ENCODE data around the gene C22orf15. TPM values are rescaled to one million over a fixed set of nuclear protein-coding genes. Genes with fewer than 3 reads are reported as not detected.

C22orf15 gene
- total RNA-seq, 2 donors from 2014 or later: not detected

- TF ChIP-seq, protein P1, sequence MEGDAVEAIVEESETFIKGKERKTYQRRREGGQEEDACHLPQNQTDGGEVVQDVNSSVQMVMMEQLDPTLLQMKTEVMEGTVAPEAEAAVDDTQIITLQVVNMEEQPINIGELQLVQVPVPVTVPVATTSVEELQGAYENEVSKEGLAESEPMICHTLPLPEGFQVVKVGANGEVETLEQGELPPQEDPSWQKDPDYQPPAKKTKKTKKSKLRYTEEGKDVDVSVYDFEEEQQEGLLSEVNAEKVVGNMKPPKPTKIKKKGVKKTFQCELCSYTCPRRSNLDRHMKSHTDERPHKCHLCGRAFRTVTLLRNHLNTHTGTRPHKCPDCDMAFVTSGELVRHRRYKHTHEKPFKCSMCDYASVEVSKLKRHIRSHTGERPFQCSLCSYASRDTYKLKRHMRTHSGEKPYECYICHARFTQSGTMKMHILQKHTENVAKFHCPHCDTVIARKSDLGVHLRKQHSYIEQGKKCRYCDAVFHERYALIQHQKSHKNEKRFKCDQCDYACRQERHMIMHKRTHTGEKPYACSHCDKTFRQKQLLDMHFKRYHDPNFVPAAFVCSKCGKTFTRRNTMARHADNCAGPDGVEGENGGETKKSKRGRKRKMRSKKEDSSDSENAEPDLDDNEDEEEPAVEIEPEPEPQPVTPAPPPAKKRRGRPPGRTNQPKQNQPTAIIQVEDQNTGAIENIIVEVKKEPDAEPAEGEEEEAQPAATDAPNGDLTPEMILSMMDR (IDR thresholded peaks at IDR 0.05): no peak
- no peaks in the 10 kb centered on the region for H3K36me3 ChIP-seq
- no peaks in the 10 kb centered on the region for H3K9me3 ChIP-seq
- peak within 1 kb of the TSS; percentile 97 to 99 for H3K27ac ChIP-seq
- ATAC-seq (ENCODE audit: insufficient number of reproducible peaks, low FRiP score, low read depth): peak; percentile 98
- peak within 1 kb of the TSS; percentile 94 for H3K4me3 ChIP-seq
- peaks cover 16 to 33% of the 10 kb centered on the region in 2 donors for H3K4me1 ChIP-seq (ENCODE audit: control insufficient read depth in 1 of 2, low read depth in 2 of 2)
- peak; percentile 88 for DNase-seq (ENCODE audit: low spot score)
- H3K27me3 ChIP-seq (replicated peaks; ENCODE audit: insufficient read depth): no peaks in the 10 kb centered on the region
Measured at GRCh38 chr22:23786752-23787599, 24.2 kb downstream of the C22orf15 start, which contains the start of gene SMARCB1. Gene SMARCB1, plus strand, starts transcription at chr22:23786966. Its CDS starts 204 bp downstream, at chr22:23787170.

DNA sequence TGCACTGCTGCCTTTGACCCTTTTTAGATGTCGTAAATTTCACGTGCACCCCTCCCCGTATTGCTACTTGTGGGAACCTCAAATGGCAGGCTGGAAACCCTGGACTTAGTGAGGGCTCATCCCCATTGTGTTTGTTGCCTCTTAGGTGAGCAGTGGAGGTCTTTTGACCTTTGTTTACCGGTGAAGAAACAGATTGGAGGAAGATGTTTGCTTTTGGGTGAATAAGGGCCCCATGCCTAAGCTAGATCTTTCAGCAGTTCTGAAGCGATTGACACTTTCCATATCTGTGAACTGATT, 24.8 kb downstream of the C22orf15 start:
- H3K4me1 ChIP-seq (ENCODE audit: control insufficient read depth in 1 of 2, low read depth in 2 of 2): peaks cover 16 to 33% of the 10 kb centered on the region in 2 donors
- ATAC-seq (ENCODE audit: insufficient number of reproducible peaks, low FRiP score, low read depth): no peak

GRCh38 chr22:23787910-23788309, 25.1 kb downstream of the C22orf15 start:
- TF ChIP-seq, protein P1 (IDR thresholded peaks at IDR 0.05): no peak
- Histone ChIP-seq H3K27ac (peak overlapping the region in 1 of 2 donors; percentile 97), H3K27me3 (replicated peaks; ENCODE audit: insufficient read depth) (no peaks in the 10 kb centered on the region), H3K36me3 (peaks cover 6% of the 10 kb centered on the region), H3K4me1 (ENCODE audit: control insufficient read depth in 1 of 2, low read depth in 2 of 2) (peaks cover 16 to 33% of the 10 kb centered on the region in 2 donors), H3K4me3 (peak overlapping the region; percentile 94), H3K9me3 (no peaks in the 10 kb centered on the region)
- DNase-seq (ENCODE audit: low spot score) (no peak), ATAC-seq (ENCODE audit: insufficient number of reproducible peaks, low FRiP score, low read depth) (no peak)

More for the DNA sequence above, 24.8 kb downstream of the C22orf15 start:
- Histone ChIP-seq H3K36me3 (peaks cover 5% of the 10 kb centered on the region), H3K27me3 (replicated peaks; ENCODE audit: insufficient read depth) (no peaks in the 10 kb centered on the region), H3K4me3 (peak overlapping the region; percentile 94), H3K9me3 (no peaks in the 10 kb centered on the region), H3K27ac (peak overlapping the region in 1 of 2 donors; percentile 97)
- TF ChIP-seq, protein P1 (IDR thresholded peaks at IDR 0.05): no peak
- no peak for DNase-seq (ENCODE audit: low spot score)

DNA sequence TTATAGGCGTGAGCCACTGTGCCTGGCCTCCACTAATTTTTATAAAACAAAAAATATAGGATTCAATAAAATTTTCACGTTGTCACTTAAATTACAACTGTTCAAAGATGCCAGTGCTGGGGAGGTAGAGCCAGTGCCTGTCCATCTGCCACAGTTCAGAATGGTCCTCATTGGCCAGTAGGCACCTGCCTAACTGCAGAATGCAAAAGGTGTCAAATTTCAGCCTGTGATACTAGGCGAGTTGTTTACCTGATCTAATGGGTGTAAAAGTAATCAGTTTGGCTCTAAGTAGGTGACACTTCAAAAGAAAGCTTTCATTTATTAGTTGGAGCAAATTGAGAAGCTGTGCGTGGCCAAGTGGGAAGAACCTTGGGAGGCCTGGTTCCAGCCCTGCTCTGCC, 26.3 kb downstream of the C22orf15 start:
- Histone ChIP-seq H3K27ac (no peak overlapping the region), H3K4me1 (ENCODE audit: control insufficient read depth in 1 of 2, low read depth in 2 of 2) (peaks cover 16 to 33% of the 10 kb centered on the region in 2 donors), H3K36me3 (peaks cover 18% of the 10 kb centered on the region), H3K27me3 (replicated peaks; ENCODE audit: insufficient read depth) (no peaks in the 10 kb centered on the region), H3K4me3 (no peak overlapping the region), H3K9me3 (no peaks in the 10 kb centered on the region)
- DNase-seq (ENCODE audit: low spot score) (no peak), ATAC-seq (ENCODE audit: insufficient number of reproducible peaks, low FRiP score, low read depth) (no peak)
- TF ChIP-seq, protein P1 (IDR thresholded peaks at IDR 0.05): no peak

GRCh38 chr22:23789638-23790037, 26.8 kb downstream of the C22orf15 start:
- DNase-seq (ENCODE audit: low spot score) (no peak), ATAC-seq (ENCODE audit: insufficient number of reproducible peaks, low FRiP score, low read depth) (no peak)
- no peaks in the 10 kb centered on the region for H3K27me3 ChIP-seq (replicated peaks; ENCODE audit: insufficient read depth)
- H3K27ac ChIP-seq: no peak overlapping the region
- TF ChIP-seq, protein P1 (IDR thresholded peaks at IDR 0.05): no peak
- H3K9me3 ChIP-seq: no peaks in the 10 kb centered on the region
- H3K4me1 ChIP-seq (ENCODE audit: control insufficient read depth in 1 of 2, low read depth in 2 of 2): peaks cover 16 to 33% of the 10 kb centered on the region in 2 donors
- no peak overlapping the region for H3K4me3 ChIP-seq
- peaks cover 23% of the 10 kb centered on the region for H3K36me3 ChIP-seq
